ENCODE data around the gene HHIPL1.

Gene HHIPL1

DNA sequence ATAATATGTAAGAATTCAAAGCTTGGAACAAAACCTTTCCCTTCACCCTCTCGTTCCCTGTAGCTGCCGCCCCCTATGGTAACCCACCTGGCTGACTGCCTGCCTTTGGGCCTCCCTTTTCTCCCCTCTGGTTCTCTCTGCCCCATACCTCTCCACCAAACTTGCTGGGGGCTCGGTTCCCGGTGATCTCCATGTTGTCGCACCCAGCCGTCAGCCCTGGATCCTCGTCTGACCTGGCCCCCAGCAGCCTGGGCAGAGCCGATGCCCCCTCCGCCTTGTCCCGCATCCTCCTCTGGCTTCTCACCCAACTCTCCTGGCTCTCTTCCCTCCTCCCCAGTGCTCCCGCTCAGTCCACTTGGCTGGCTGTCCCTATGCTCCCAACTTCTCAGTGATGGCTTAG, 43.7 kb downstream of the HHIPL1 start:
- TF ChIP-seq, protein P1, sequence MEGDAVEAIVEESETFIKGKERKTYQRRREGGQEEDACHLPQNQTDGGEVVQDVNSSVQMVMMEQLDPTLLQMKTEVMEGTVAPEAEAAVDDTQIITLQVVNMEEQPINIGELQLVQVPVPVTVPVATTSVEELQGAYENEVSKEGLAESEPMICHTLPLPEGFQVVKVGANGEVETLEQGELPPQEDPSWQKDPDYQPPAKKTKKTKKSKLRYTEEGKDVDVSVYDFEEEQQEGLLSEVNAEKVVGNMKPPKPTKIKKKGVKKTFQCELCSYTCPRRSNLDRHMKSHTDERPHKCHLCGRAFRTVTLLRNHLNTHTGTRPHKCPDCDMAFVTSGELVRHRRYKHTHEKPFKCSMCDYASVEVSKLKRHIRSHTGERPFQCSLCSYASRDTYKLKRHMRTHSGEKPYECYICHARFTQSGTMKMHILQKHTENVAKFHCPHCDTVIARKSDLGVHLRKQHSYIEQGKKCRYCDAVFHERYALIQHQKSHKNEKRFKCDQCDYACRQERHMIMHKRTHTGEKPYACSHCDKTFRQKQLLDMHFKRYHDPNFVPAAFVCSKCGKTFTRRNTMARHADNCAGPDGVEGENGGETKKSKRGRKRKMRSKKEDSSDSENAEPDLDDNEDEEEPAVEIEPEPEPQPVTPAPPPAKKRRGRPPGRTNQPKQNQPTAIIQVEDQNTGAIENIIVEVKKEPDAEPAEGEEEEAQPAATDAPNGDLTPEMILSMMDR (IDR thresholded peaks at IDR 0.05): no peak
- TF ChIP-seq ZFX (IDR thresholded peaks at IDR 0.05; ENCODE audit: borderline replicate concordance): no peak
- no peak overlapping the region for H3K27ac ChIP-seq

DNA sequence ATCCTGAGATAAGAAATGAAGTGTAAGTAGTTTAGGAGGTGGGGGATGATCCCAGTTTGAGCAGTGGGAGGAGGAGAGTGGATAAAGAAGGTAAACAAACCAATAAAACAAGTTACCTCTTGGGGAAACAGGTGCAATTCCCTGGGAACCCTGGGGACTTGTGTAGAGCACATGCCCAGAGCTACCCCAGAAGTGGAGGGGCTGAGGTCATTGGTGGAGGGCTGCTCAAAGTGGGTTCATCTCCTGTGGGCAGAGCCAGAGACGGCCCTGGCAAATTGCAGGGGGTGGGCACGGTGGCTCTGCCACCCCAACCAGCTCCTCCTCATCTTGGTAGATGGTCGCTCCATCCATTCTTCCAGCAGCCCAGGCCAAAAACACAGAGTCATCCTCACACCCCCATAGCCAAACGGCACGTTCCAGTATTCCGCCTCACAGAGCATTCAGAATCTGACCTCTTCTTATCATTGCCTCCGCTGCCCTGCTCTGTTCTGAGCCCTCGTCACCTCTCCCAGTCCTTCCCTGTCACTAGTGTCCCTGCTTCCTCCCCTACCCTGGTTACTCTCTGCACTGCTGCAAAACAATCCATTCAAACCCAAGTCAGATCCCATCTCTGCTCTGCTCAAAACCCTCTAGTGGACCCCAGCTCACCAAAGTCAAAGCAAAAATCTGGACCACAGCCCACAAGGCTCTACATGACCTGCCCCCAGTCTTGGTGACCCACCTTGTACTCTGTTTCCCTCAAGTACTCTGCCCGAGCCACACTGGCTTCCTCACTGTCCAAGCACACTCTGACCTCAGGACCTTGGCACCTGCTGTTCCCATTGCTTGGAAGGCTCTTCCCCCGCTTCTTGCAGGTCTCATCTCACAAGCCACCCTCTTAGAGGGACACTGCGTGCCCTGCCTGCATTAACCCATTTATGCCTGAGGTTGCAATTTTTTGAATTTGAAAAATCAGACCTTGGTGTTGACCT, 44.6 kb downstream of the HHIPL1 start:
- H3K27ac ChIP-seq: no peak overlapping the region
- no peak for TF ChIP-seq ZFX (IDR thresholded peaks at IDR 0.05; ENCODE audit: borderline replicate concordance)
- TF ChIP-seq, protein P1 (IDR thresholded peaks at IDR 0.05): no peak

DNA sequence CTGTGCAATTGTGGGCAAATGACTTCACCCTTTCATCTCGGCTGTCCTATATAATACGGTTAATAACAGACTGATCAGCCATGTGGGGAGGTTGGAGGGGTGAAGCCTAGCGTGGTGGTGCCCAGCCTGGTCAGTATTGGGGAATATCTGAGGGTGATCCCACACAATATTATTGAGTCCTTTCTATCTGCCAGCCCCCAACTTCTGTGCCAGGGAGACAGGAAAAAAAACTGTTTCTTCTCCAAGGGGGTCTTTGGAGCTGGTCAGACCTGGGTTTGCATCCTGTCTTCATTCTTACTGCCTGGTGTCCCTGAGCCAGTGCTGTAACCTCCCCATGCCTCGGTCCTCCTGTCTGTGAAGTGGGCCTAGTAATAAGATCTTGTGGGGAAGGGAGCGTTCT, 45.7 kb downstream of the HHIPL1 start:
- TF ChIP-seq, protein P1 (IDR thresholded peaks at IDR 0.05): no peak
- TF ChIP-seq ZFX (IDR thresholded peaks at IDR 0.05; ENCODE audit: borderline replicate concordance): no peak
- no peak overlapping the region for H3K27ac ChIP-seq

DNA sequence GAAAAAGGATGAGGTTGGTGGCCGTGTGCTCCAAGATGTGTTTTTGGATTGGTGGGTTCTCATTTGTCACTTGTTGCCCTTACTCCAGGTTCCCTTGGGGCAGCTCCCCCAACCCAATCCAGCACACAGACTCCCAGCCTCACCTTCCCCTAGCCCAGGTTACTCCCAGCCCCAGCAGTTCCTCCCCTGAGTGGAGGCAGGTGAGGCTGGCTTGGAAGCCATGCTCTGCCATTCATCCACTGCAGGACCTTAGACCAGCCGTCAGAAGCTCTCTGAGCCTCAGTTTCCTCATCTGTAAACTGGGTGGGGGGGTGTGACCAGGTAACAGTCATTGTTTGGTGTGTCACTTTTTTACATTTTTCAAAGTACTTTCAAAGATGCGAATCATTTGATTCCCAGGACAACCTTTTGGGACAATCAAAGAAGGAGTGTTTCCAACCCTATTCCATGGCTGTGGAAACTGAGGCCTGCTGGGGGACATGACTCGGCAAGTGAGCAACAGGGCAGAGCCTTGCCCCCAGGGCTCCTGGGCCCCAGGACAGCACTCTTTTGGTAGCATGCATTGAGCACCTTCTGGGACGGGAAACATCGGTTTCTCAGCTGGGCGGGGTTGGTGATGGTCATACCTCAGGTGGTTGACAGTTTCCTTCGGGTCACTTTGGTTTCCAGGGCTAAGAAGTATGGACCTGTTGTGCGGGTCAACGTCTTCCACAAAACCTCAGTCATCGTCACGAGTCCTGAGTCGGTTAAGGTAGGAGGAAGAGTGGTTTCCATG, 46.4 kb downstream of the HHIPL1 start:
- H3K27ac ChIP-seq: no peak overlapping the region
- TF ChIP-seq, protein P1 (IDR thresholded peaks at IDR 0.05): no peak
- no peak for TF ChIP-seq ZFX (IDR thresholded peaks at IDR 0.05; ENCODE audit: borderline replicate concordance)

DNA sequence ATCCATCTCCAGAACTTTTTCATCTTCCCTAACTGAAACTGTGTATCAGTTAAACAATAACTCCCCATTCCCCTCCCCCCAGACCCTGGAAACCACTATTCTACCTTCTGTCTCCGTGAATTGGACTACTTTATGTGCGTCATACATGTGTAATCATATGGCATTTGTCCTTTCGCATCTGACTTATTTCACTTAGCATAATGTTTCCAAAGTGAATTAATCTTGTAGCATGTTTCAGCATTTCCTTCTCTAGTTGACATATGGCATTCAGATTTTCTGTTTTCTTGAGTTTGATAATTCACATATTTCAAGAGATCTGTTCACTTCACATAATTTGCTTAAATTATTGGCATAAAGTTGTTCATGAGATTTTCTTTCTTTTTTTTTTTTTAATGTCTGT, 49.0 kb downstream of the HHIPL1 start:
- H3K27ac ChIP-seq: no peak overlapping the region
- TF ChIP-seq, protein P1 (IDR thresholded peaks at IDR 0.05): no peak
- no peak for TF ChIP-seq ZFX (IDR thresholded peaks at IDR 0.05; ENCODE audit: borderline replicate concordance)

DNA sequence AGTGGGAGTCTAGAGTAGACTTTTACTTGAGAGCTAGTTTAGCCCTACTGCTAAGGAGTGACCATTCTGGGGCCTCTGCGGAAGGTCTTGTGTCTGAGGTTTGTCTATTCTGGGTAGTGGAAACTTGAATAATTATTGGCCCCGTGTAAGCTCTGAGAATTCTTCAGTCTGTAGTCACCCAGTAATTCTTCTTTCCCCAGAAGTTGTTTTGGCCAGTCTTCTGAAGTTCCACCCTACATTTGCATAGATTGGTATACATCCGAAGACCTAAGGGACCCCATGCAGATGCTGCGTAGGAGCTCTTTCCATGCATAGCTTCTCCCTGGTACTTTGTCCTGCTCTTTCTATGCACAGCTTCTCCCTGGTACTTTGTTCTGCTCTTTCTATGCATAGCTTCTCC, 52.0 kb downstream of the HHIPL1 start:
- H3K27ac ChIP-seq: no peak overlapping the region
- TF ChIP-seq ZFX (IDR thresholded peaks at IDR 0.05; ENCODE audit: borderline replicate concordance): no peak
- TF ChIP-seq, protein P1 (IDR thresholded peaks at IDR 0.05): no peak
